ENCODE measurements around the gene PARD3B. TPM values are rescaled to one million over a fixed set of nuclear protein-coding genes. Genes with fewer than 3 reads are reported as not detected.
A peak's percentile ranks its signal among the peaks of the same experiment; 100 is the strongest.

The PARD3B gene
- total RNA-seq, 1 donor from 2014 or later = 6.4 TPM

GRCh38 chr2:204825681-204826080, 280.4 kb downstream of the PARD3B start:
- DNase-seq (ENCODE audit: low read depth in 2 of 2) = no peak

DNA sequence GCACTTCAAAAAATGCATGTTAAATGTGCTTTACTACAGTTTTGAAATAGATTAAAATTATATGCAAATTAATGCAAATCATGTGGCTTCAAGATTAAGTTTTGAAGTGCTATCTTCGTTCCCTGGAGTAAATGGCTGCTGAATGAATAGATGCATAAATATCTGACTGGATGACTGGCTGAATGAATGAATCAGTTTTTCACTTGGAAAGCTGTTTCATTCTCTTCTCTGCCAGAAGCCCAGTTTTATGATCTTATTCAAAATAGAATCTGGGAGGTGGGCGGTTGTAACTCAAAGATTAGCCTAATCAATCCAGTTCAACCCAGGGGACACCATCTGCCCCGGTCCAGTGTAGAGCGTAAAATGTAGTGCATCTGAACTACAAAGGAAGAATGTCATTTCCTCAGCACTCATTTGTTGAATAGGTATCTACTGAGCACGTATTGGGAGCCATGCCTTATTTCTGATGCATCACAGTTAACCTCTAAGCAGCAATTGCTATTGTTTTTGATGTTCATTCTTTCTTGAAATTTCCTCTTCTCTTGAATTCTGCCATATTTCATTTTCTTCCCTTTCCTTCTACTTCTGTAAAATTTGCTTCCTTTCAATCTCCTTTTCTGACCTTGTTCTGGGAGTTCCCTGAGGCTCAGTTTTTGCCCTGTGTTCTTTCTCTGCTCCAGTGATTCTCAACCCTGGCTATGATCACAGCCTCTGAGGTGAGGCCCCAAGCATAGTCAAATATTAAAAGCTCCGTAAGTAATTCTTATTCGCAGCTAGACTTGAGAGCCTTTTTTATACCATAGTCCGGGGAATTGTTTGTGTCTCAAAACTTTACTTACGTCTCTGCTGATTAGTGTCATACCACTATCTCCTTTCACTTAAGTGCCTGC, 282.7 kb downstream of the PARD3B start:
- no peak for DNase-seq (ENCODE audit: low read depth in 2 of 2)

- DNase-seq (ENCODE audit: low read depth in 2 of 2) = no peak
Observed at GRCh38 chr2:204834716-204835384, 289.6 kb downstream of the PARD3B start.

DNA sequence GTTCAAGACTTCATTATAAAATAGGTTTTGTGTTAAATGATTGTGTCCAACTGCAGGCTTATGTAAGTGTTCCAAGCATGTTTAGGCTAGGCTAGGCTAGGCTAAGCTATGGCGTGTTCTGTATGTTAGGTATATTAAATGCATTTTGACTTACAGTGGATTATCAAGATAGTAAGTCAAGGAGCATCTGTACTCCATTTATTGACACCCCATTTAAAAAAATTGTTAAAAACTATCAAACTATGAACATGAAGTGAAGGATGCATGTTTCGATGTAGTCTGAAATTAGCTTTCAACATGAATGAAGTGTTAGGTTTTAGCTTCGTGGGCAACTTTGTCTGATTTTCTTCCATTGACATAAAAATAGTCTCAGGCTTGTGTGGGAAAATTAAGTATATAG, 290.5 kb downstream of the PARD3B start:
- no peak for DNase-seq (ENCODE audit: low read depth in 2 of 2)

GRCh38 chr2:204840504-204840903, 295.2 kb downstream of the PARD3B start:
- DNase-seq (ENCODE audit: low read depth in 2 of 2) = no peak

- no peak for DNase-seq (ENCODE audit: low read depth in 2 of 2)
Observed at GRCh38 chr2:204842068-204842467, 296.8 kb downstream of the PARD3B start.

GRCh38 chr2:204842661-204843485, 297.6 kb downstream of the PARD3B start:
- peak in 1 of 2 donors; percentile 90 for DNase-seq (ENCODE audit: low read depth in 2 of 2)

GRCh38 chr2:204846471-204846870, 301.2 kb downstream of the PARD3B start:
- DNase-seq (ENCODE audit: low read depth in 2 of 2) = no peak

- no peak for DNase-seq (ENCODE audit: low read depth in 2 of 2)
Observed at GRCh38 chr2:204849892-204850291, 304.6 kb downstream of the PARD3B start.

- DNase-seq (ENCODE audit: low read depth in 2 of 2) = no peak
Observed at GRCh38 chr2:204850581-204850980, 305.3 kb downstream of the PARD3B start.

DNA sequence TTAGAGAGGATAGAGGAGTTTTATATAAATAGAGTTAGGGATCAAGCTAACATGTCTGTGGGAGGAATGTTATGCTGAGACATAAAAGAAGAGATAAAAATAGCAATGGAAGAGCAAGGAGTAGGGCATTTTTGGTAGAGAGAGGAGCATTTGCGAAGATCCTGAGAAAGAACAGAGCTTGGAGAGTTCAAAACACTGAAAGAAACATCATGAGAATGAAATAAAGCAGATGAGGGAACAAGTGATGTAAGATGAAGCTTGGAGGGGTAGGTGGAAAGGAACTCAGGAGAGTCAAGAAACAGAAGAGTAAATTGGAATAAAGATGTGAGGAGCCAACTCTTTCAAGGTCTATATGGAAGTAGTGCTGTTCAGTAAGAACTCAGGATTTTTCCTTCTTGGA, 308.6 kb downstream of the PARD3B start:
- no peak for DNase-seq (ENCODE audit: low read depth in 2 of 2)

DNA sequence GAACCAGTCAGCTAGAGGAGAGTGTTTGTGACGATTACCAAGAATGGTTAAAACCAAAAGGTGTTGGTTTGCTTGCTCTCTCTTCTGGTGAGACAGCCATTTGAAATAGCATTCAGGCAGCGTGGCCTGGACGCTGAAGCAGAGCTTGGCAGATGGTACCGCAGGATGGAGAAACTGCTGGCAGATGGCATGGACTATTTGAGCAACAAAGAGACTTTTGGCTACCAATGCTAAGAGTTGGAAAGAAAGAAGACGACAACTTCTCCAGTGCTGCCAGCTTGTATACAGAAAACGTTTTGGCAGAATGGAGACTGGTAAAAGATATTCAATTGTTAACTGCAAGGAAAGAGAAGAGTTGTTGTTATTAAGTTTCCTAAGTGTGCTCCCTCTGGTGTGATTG, 315.0 kb downstream of the PARD3B start:
- no peak for DNase-seq (ENCODE audit: low read depth in 2 of 2)

DNA sequence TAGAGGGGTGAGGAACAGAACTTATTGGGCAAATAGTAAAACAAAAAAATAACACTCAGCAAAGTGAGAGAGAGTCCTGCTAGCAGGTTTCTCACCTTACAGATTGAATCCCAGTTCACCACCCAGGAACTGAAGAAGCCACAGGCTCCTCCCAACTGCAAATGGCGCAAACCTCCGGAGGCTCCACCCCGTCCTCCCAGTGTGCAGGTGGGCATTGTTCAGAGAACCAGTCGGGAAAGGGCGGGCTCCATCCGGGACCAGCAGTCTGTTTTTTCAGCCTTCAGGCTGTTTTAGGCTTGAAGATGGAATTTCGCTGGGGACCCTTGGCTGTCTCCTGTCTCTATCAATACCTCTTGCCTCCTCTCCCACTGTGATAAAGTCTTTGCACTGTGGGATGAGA, 317.5 kb downstream of the PARD3B start:
- DNase-seq (ENCODE audit: low read depth in 2 of 2) = no peak

GRCh38 chr2:204863336-204863735, 318.1 kb downstream of the PARD3B start:
- DNase-seq (ENCODE audit: low read depth in 2 of 2) = no peak

- DNase-seq (ENCODE audit: low read depth in 2 of 2) = peak in 1 of 2 donors; percentile 38
Observed at GRCh38 chr2:204869132-204869823, 324.0 kb downstream of the PARD3B start.

- DNase-seq (ENCODE audit: low read depth in 2 of 2) = no peak
Observed at GRCh38 chr2:204870053-204870452, 324.8 kb downstream of the PARD3B start.

DNA sequence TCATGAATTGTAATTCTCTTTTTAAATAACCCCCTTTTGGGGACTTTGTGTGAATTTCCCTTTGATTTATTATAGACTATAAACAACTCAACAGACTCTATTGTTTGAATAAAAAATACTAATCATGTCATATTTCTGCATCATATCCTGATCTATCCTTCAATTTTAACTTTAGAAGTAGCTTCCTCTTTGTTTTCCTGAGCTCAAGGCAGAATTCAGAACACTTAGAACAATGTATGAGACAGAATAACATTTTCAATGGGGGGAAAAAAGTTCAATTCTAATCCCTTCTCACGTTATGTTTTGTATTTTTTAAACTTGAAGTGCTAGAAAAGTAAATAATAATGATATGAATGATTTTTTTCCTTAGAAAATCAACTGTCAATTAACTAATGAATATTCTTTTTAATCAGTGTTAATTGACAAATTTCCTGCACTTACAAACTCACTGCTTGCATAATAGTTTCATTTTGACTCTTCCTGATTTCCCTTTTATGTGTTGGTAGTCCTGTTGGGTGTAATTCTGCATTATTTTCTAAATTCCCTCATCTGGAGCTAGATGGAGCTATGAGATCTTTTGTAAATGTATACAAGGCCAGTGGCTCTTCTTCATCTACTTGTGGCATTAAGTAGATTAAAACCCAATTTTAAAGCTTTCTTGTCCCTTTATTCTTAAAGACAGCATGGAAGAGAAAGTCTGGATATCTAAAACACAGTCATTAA, 326.1 kb downstream of the PARD3B start:
- DNase-seq (ENCODE audit: low read depth in 2 of 2) = peak; percentile 68 to 83

DNA sequence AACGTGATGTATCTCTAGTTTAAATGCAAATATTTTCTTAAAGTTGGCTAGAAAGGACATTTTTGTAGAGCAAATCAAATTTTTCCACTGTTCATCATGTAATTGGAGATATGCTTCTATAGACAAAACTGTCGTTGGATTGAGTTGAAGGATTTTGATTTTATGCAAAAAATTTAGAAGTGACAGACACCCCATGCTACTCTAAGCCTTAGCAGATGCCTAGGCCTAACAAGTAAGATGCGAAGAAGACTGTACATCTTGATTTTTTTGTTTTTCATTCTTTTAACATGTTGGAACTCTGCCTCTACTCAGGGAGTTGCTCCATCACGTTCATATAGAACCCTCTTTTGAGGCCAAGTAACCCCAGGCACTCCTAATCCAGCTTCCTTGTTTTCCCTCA, 331.0 kb downstream of the PARD3B start:
- no peak for DNase-seq (ENCODE audit: low read depth in 2 of 2)

GRCh38 chr2:204877691-204878090, 332.4 kb downstream of the PARD3B start:
- no peak for DNase-seq (ENCODE audit: low read depth in 2 of 2)

- no peak for DNase-seq (ENCODE audit: low read depth in 2 of 2)
Observed at GRCh38 chr2:204880928-204881327, 335.7 kb downstream of the PARD3B start.

DNA sequence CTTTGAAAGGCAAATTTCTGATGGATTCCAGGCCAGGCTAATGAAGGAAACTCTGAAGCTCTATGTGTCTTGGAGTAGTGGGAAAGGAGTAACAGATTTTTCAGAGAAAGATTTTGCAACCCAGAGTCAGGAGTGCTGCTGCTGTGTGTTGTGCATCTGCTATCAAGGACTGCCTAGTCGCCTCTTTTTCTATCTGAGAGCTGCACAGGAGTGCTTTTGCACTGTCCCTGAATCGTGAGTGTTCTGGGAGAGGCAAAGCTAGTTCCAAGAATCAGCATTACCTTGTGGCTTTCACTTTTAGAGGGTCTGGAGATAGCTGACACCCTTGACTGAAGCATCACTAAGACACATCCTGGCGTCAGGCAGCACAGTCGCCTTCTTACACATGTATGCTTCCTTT, 336.4 kb downstream of the PARD3B start:
- DNase-seq (ENCODE audit: low read depth in 2 of 2) = no peak

Data from dermis microvascular lymphatic vessel endothelial cell (primary cell).